KOPT-K1 (cell line): ENCODE results near the gene ADCK1.
"Not testable (repeated sequence)": the region's sequence is repeated elsewhere in the genome, so short reads cannot be mapped to it uniquely, and the experiment has no call there.

Experiments
- H3K27ac ChIP-seq: fragments of 200-600 bp; sonication (generic); 2 replicates; pipeline ENCODE4 v1.5.1; 2016; ENCODE audit warnings: antibody characterized with exemption, mild to moderate bottlenecking, low read depth, low read length; ENCODE audit not compliant: poor library complexity, severe bottlenecking
- H3K36me3 ChIP-seq: fragments of 200-600 bp; sonication (generic); 2 replicates; pipeline ENCODE4 v1.5.1; 2017; ENCODE audit warnings: antibody characterized with exemption, mild to moderate bottlenecking, low read length, moderate library complexity; ENCODE audit not compliant: insufficient read depth
- H3K9me3 ChIP-seq: fragments of 200-600 bp; sonication (generic); 2 replicates; pipeline ENCODE4 v1.5.1; 2017; ENCODE audit warnings: antibody characterized with exemption, low read length, mild to moderate bottlenecking; ENCODE audit not compliant: insufficient read depth, poor library complexity, severe bottlenecking

ADCK1 gene

DNA sequence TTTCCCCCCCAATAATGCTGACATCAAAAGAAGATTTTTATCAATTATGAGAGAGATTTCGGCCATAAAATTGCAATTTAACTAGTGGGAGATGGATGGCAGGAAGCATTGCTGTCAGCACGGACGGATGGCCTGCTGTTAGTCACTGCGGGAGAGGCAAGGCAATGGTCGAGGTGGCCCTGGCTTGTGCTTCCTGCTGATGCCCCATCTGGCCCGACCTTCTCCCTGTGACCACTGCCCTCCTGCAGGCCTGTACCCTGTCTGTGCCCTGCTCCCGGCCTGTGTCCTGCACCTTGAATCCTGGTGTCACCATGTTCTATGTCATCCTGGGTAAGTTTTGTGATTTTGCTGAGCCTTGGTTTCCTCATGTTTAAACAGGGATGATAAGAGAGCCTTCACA is 67.6 kb downstream of the ADCK1 start:
- Histone ChIP-seq H3K36me3 (no peaks in the 10 kb centered on the region), H3K9me3 (no peaks in the 10 kb centered on the region), H3K27ac (no peak overlapping the region)

GRCh38 chr14:77868552-77869285 is 68.8 kb downstream of the ADCK1 start:
- Histone ChIP-seq H3K27ac (no peak overlapping the region), H3K36me3 (no peaks in the 10 kb centered on the region), H3K9me3 (peaks cover 6% of the 10 kb centered on the region)

- Histone ChIP-seq H3K36me3 (no peaks in the 10 kb centered on the region), H3K27ac (no peak overlapping the region), H3K9me3 (peaks cover 8% of the 10 kb centered on the region)
Observed at GRCh38 chr14:77869340-77869739, 69.4 kb downstream of the ADCK1 start.

GRCh38 chr14:77870646-77871045 is 70.7 kb downstream of the ADCK1 start:
- H3K27ac ChIP-seq, result no peak overlapping the region
- H3K9me3 ChIP-seq, result peaks cover 8% of the 10 kb centered on the region
- no peaks in the 10 kb centered on the region for H3K36me3 ChIP-seq

- Histone ChIP-seq H3K27ac (no peak overlapping the region), H3K9me3 (peaks cover 8% of the 10 kb centered on the region), H3K36me3 (no peaks in the 10 kb centered on the region)
Observed at GRCh38 chr14:77872152-77872551, 72.2 kb downstream of the ADCK1 start.

DNA sequence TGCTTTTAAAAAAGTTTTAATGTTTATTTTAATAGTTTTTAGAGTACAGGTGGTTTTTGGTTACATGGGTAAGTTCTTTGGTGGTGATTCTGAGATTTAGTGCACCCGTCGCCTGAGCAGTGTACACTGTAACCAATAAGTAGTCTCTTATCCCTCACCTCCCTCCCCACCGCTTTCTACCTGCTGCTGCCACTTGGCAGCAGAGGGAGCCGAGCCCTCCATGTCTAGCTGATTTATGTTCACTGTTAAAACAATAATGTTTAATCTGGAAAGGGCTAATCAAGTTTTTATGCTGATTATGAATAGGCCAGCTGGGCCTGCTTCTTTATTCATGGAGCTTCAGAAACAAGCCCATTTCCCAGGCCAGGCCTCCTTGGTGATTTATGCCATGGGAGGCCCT is 73.1 kb downstream of the ADCK1 start:
- Histone ChIP-seq H3K36me3 (no peaks in the 10 kb centered on the region), H3K9me3 (peaks cover 8% of the 10 kb centered on the region), H3K27ac (no peak overlapping the region)

GRCh38 chr14:77878783-77879182 is 78.9 kb downstream of the ADCK1 start:
- Histone ChIP-seq H3K27ac (no peak overlapping the region), H3K9me3 (peaks cover 2% of the 10 kb centered on the region), H3K36me3 (no peaks in the 10 kb centered on the region)

GRCh38 chr14:77880056-77880455 is 80.1 kb downstream of the ADCK1 start:
- H3K36me3 ChIP-seq, result no peaks in the 10 kb centered on the region
- no peaks in the 10 kb centered on the region for H3K9me3 ChIP-seq

DNA sequence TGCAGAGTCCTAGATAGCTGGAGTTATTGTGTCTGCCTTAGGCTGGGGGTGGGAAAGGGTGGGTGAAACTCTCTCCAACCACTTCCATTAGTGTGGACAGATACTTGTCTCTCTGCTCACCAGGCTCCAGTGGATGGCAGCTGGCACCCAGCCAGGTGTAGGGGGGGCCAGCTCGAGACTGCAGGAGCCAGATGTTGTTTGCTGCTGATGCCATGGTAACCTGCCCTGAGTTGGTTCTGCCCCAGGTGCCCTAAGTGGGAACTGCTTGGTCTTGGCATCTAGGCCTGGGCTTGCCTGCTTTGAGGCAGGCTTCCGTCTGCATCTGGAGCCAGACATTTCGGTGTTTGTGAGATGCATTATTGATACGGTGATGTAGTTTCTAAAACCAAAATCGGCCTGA is 82.2 kb downstream of the ADCK1 start:
- no peaks in the 10 kb centered on the region for H3K36me3 ChIP-seq
- H3K9me3 ChIP-seq, result no peaks in the 10 kb centered on the region
- no peak overlapping the region for H3K27ac ChIP-seq

More at GRCh38 chr14:77880056-77880455, 80.1 kb downstream of the ADCK1 start:
- H3K27ac ChIP-seq, result no peak overlapping the region

GRCh38 chr14:77882636-77883035 is 82.7 kb downstream of the ADCK1 start:
- peaks cover 3% of the 10 kb centered on the region; the same call in 1 of the 2 replicates for H3K36me3 ChIP-seq

DNA sequence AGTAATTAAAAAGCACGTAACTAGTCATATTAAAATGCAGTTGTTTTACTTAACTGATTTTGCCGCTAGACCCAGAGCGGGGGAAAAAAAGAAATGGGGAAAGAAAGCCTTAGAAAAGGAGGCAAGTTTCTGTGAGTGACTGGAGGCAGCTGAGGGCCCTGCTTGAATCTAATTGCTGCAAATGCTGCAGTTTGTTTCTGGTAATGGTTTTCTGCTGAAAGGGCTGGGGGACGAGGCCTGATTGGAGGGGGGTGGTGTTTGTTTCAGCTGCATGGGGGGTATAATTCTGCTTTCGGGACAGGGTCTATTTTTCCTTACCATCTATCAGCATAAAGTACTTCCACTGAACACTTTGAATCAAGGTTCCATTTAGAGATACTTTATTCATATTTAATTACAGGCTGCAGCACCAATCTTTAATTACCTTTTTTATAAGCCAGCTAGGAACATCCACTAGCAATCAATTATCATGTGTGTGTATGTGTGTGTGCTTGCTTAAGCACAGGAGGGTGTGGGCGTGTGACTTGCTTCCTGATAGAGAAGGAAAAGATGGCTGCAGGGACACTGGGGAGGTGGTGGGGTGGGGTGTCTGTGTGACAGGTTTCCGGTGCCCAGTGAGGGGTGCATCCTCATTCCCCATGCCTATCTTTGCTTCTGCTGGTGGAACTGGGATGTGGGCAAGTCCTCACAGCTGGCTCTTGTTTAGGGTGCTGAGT is 83.4 kb downstream of the ADCK1 start:
- no peaks in the 10 kb centered on the region for H3K9me3 ChIP-seq
- H3K27ac ChIP-seq, result no peak overlapping the region
- peaks cover 6% of the 10 kb centered on the region; the same call in 1 of the 2 replicates for H3K36me3 ChIP-seq

More at GRCh38 chr14:77882636-77883035, 82.7 kb downstream of the ADCK1 start:
- Histone ChIP-seq H3K9me3 (no peaks in the 10 kb centered on the region), H3K27ac (no peak overlapping the region)

DNA sequence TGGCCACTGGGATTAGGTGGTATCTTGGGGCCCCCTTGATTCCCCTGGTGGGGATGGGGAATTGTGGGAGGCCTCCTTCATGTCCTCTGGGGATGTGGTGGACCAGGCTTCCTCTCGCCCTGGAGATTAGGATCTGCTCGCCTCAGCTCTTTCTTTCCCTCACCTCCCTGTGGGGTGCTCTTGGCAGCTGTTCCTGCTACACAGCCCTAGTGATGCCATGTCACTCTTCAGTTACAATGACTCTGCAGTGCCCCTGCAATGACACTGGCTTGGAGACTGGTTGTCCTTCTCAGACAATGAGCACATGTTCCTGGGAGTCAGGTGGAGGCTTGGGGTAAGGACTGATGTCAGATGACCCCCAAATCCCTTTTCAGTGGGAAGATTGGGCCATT is 83.9 kb downstream of the ADCK1 start:
- Histone ChIP-seq H3K36me3 (peaks cover 6% of the 10 kb centered on the region; the same call in 1 of the 2 replicates), H3K9me3 (no peaks in the 10 kb centered on the region), H3K27ac (no peak overlapping the region)

DNA sequence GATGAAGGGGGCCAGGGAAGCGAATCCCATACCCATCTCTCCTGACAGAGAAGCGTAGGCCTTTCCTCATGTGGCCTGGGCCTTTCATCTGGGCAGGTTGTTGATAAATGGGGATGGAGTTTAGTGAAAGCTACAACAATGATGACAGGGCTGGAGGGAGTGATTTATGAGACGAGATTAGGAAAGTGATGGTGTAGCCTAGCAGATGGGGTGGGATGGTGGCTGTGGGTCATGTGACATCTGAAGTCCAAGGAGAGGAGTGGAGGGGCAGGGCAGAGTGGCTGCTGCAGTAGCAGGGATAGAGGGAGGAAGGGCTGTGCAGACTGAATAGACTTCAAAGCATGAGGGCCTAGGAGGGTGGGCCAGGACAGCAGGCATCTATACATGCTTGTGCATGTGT is 85.5 kb downstream of the ADCK1 start:
- Histone ChIP-seq H3K36me3 (peaks cover 6% of the 10 kb centered on the region; the same call in 1 of the 2 replicates), H3K9me3 (no peaks in the 10 kb centered on the region), H3K27ac (no peak overlapping the region)

DNA sequence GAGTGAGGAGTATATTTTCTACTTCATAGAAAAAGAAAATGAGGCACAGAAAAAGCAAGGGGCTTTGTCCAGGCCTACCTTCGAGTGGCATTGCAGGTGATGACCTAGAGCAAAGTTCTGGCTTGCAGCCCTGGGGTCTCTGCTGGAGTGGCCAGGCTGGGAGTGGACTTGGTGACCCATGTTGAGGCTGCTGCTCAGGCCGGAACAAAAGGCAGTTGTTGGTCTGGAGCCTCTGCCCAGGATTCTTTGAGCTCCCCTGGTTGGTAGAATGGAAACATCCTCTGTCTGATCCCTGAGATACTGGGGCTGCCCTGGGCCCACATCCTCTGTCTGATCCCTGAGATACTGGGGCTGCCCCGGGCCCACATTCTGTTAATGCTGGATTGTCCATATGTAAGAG is 86.1 kb downstream of the ADCK1 start:
- H3K9me3 ChIP-seq, result no peaks in the 10 kb centered on the region
- H3K27ac ChIP-seq, result no peak overlapping the region
- H3K36me3 ChIP-seq, result peaks cover 6% of the 10 kb centered on the region; the same call in 1 of the 2 replicates

- H3K36me3 ChIP-seq, H3K9me3 ChIP-seq, H3K27ac ChIP-seq: not testable (repeated sequence)
Observed at GRCh38 chr14:77888903-77889302, 89.0 kb downstream of the ADCK1 start.
